CD4-positive, CD25-positive, alpha-beta regulatory T cell (primary cell): Measurements from ENCODE around the gene SYCP2L. TPM values are rescaled to one million over a fixed set of nuclear protein-coding genes. Genes with fewer than 3 reads are reported as not detected.
"Not testable (repeated sequence)": the region's sequence is repeated elsewhere in the genome, so short reads cannot be mapped to it uniquely, and the experiment has no call there.

Experiments
- ATAC-seq, 2 donors: fragments of 150-1000 bp; cut with Tn5 transposase; one replicate each; pipeline ENCODE4 v1.10.0; 2021; ENCODE audit warnings: low read depth in 2 of 2, moderate number of reproducible peaks in 2 of 2, moderate library complexity in 1 of 2
- DNase-seq, 3 donors: peaks; one replicate each; pipeline versions ENCODE4 v3.0.0 to v3.0.0-alpha.2; 2012 to 2022; ENCODE audit warnings: mixed read lengths in 1 of 3
- H3K27ac ChIP-seq: one replicate; pipeline ENCODE4 v1.7.0; 2013; ENCODE audit warnings: mild to moderate bottlenecking, low read length; ENCODE audit not compliant: insufficient read depth, poor library complexity, severe bottlenecking
- H3K27me3 ChIP-seq: one replicate; pipeline ENCODE4 v1.7.0; 2013; ENCODE audit warnings: low read length; ENCODE audit not compliant: control insufficient read depth, insufficient read depth
- H3K36me3 ChIP-seq: one replicate; pipeline ENCODE4 v1.7.0; 2013; ENCODE audit warnings: mild to moderate bottlenecking, low read length, moderate library complexity; ENCODE audit not compliant: control insufficient read depth, insufficient read depth
- H3K4me1 ChIP-seq: 2 replicates; pipeline ENCODE4 v1.7.0; 2013; ENCODE audit warnings: mild to moderate bottlenecking, low read length; ENCODE audit not compliant: insufficient read depth, control insufficient read depth, poor library complexity, severe bottlenecking
- H3K4me3 ChIP-seq: one replicate; pipeline ENCODE4 v1.7.0; 2013; ENCODE audit warnings: low read depth, mild to moderate bottlenecking, low read length, moderate library complexity
- H3K9me3 ChIP-seq, 2 experiments: 1 replicate in 1 of 2; 2 replicates in 1 of 2; pipeline ENCODE4 v1.7.0; 2013; ENCODE audit warnings: low read length in 2 of 2, mild to moderate bottlenecking in 1 of 2, moderate library complexity in 1 of 2; ENCODE audit not compliant: control insufficient read depth in 2 of 2
- H3K27ac Mint-ChIP-seq, 3 donors: one replicate each; pipeline ENCODE4 v1.8.0; 2020 to 2022; ENCODE audit warnings: mild to moderate bottlenecking in 3 of 3, mixed read lengths in 3 of 3, moderate library complexity in 2 of 3
- H3K27me3 Mint-ChIP-seq: one replicate; pipeline ENCODE4 v1.8.0; 2022; ENCODE audit warnings: mild to moderate bottlenecking, mixed read lengths
- H3K36me3 Mint-ChIP-seq: one replicate; pipeline ENCODE4 v1.8.0; 2020; ENCODE audit warnings: mixed read lengths
- H3K4me1 Mint-ChIP-seq, 4 donors: one replicate each; pipeline ENCODE4 v1.8.0; 2020 to 2022; ENCODE audit warnings: mixed read lengths in 4 of 4, mild to moderate bottlenecking in 1 of 4
- H3K4me3 Mint-ChIP-seq, 4 donors: one replicate each; pipeline ENCODE4 v1.8.0; 2020 to 2022; ENCODE audit warnings: mild to moderate bottlenecking in 4 of 4, mixed read lengths in 4 of 4, moderate library complexity in 3 of 4
- H3K9me3 Mint-ChIP-seq, 7 donors: one replicate each; pipeline ENCODE4 v1.8.0; 2020 to 2022; ENCODE audit warnings: mixed read lengths in 7 of 7, mild to moderate bottlenecking in 3 of 7, moderate library complexity in 2 of 7
- polyA plus RNA-seq, 4 donors: library from polyadenylated mRNA; unstranded; fragments of 300-500 nt; fragmentation: Illumina TruSeq; gene quantifications; one replicate each; pipeline ENCODE4 v1.2.3, GENCODE V29; 2021
- total RNA-seq: library from RNA; stranded (reverse); gene quantifications from one replicate; pipeline ENCODE4 v1.2.3, GENCODE V29; 2022

Gene SYCP2L
- total and polyA plus RNA-seq, 5 donors from 2014 or later = not detected

- peak overlapping the region in 1 of 4 donors; percentile 21 for H3K4me3 Mint-ChIP-seq
- not testable (repeated sequence) for ATAC-seq, H3K9me3 Mint-ChIP-seq, H3K36me3 Mint-ChIP-seq, DNase-seq, H3K9me3 ChIP-seq, H3K27ac Mint-ChIP-seq, H3K36me3 ChIP-seq, H3K4me3 ChIP-seq, H3K4me1 ChIP-seq, H3K27ac ChIP-seq
- H3K4me1 Mint-ChIP-seq = peaks cover 0 to 26% (median 3%) of the 10 kb centered on the region in 4 donors
- peaks cover 80% of the 10 kb centered on the region for H3K27me3 Mint-ChIP-seq
- peaks cover 27% of the 10 kb centered on the region for H3K27me3 ChIP-seq
Measured at GRCh38 chr6:10882253-10882630, 4.6 kb upstream of the SYCP2L start.

DNA sequence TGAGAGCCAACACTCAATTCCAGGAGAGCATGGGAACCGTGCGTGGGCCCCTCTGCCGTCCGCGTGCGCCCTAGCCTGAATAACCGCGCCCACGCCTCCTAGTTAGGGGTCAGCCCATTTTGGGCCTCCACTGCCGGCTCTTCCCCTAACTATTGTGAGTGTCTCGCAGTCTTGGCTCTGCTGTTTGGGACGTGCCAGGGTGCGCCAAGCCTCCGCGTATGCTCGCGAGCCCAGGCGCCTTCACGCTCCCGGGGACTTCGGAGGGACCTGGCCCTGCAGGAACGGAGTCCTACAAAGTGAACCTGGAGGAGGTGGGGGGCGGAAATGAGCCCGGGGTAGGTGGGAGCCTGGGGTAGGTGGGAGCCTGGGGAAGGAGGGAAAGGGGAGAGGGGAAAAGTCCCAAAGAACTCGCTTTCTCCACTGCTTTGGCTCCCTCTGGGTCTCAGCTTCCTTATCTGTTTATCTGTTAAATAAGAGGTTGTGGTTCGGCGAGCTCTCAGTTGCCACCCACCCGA, 4.1 kb upstream of the SYCP2L start:
- H3K9me3 ChIP-seq = no peaks in the 10 kb centered on the region
- no peak for DNase-seq

DNA sequence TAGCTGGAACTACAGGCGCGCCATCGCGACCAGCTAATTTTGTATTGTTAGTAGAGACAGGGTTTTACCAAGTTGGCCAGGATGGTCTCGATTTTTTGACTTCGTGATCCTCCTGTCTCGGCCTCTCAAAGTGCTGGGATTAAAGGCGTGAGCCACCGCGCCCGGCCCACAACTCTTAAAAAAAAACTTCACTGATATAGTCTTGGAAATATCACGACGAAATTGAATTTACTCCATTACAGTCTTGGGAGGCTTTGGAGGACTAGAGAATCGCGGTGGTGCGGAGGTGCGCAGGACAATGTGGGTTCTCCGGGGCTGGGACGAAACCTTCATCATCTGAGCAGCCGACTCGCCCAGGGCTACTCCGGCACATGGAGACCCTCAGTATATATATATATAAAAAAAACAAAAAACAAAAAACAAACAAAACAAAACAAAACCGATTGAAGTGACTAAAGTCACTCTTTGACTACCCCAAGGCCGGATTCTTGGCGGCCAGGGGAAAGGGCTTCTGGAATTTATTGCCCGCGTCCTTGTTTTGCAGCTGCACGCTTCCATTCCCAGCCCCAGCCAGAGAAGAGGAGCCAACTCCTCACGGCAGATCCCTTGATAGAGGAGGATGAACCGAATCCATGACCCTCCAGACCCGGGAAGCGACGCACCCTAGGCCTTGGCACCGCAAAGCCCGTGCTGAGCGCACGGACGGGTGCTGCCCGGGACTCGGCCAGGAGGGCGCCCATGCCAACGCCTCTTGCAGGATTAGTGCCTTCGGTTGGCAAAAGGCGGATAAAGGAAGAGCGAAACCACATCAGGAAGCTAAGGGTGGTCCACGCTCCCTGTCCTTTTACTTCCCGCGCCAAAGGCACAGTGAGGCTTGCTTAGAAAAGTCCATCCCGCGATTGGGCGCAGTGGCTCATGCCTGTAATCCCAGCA, 3.3 kb upstream of the SYCP2L start:
- Histone ChIP-seq H3K9me3 (no peaks in the 10 kb centered on the region), H3K4me3 (no peak overlapping the region), H3K27ac (no peak overlapping the region), H3K36me3 (no peaks in the 10 kb centered on the region), H3K4me1 (no peaks in the 10 kb centered on the region), H3K27me3 (peaks cover 31% of the 10 kb centered on the region)
- no peak for ATAC-seq
- Mint-ChIP-seq H3K9me3 (peaks cover 0 to 2% (median 1%) of the 10 kb centered on the region in 7 donors), H3K4me3 (no peak overlapping the region), H3K36me3 (no peaks in the 10 kb centered on the region), H3K4me1 (peaks cover 0 to 29% (median 3%) of the 10 kb centered on the region in 4 donors), H3K27me3 (peaks cover 85% of the 10 kb centered on the region), H3K27ac (no peak overlapping the region)
- no peak for DNase-seq

More for the DNA sequence above, 4.1 kb upstream of the SYCP2L start:
- no peak for ATAC-seq
- no peak overlapping the region for H3K27ac ChIP-seq
- H3K36me3 Mint-ChIP-seq = no peaks in the 10 kb centered on the region
- no peaks in the 10 kb centered on the region for H3K4me1 ChIP-seq
- H3K27me3 ChIP-seq = peaks cover 30% of the 10 kb centered on the region
- peaks cover 85% of the 10 kb centered on the region for H3K27me3 Mint-ChIP-seq
- peak overlapping the region in 1 of 4 donors; percentile 35 for H3K4me3 Mint-ChIP-seq
- peaks cover 0 to 2% (median under 1%) of the 10 kb centered on the region in 7 donors for H3K9me3 Mint-ChIP-seq
- H3K4me3 ChIP-seq = no peak overlapping the region
- H3K4me1 Mint-ChIP-seq = peaks cover 0 to 28% (median 3%) of the 10 kb centered on the region in 4 donors
- no peaks in the 10 kb centered on the region for H3K36me3 ChIP-seq
- H3K27ac Mint-ChIP-seq = no peak overlapping the region

DNA sequence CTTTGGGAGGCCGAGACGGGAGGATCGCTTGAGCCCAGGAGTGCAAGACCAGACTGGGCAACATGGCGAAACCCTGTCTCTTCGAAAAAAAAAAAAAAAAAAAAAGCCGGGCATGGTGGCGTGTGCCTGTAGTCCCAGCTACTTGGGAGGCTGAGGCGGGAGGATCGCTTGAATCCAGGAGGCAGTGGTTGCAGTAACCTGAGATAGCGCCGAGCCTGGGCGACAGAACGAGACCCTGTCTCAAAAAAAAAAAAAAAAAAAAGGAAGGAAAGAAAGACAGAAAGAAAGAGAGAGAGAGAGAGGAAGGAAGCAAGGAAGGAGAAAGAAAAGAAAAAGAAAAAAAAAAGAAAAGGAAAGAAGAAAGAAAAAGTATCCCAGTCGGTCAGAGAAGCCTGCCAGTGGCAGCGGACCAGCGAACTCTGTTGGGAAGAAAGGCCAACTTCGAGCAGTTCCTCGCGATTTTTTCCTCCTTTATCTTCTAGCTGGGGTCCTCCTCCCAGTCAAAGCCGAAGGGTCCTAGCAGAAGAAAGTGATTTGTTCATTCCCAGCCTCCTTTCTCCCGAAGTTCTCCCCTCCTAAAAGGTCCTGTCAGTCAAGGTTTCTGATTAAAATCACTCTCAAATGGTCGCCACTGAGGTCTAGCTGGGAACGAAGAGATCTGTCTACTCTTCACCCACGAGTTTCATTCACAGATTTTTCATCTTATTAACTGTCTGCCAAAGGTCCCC, 2.4 kb upstream of the SYCP2L start:
- DNase-seq = no peak
- no peaks in the 10 kb centered on the region for H3K9me3 ChIP-seq
- H3K27ac Mint-ChIP-seq = no peak overlapping the region

DNA sequence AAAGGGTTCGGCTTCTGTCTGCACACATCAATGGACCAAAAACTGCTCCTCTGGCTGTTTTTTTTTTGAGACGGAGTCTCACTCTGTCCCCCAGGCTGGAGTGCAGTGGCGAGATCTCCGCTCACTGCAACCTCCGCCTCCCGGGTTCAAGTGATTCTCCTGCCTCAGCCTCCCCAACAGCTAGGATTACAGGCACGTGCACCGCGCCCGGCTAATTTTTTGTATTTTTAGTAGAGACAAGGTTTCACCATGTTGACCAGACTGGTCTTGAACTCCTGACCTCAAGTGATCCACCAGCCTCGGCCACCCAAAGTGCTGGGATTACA, 524 bp upstream of the SYCP2L start:
- ATAC-seq, H3K36me3 Mint-ChIP-seq, H3K36me3 ChIP-seq, DNase-seq, H3K9me3 Mint-ChIP-seq, H3K4me3 ChIP-seq, H3K27ac Mint-ChIP-seq, H3K9me3 ChIP-seq, H3K4me1 ChIP-seq, H3K27ac ChIP-seq: not testable (repeated sequence)
- peaks cover 16% of the 10 kb centered on the region for H3K27me3 ChIP-seq
- peak overlapping the region in 1 of 4 donors; percentile 13 for H3K4me3 Mint-ChIP-seq
- H3K4me1 Mint-ChIP-seq = peaks cover 0 to 29% (median 3%) of the 10 kb centered on the region in 4 donors
- H3K27me3 Mint-ChIP-seq = peaks cover 84% of the 10 kb centered on the region

More for the DNA sequence above, 2.4 kb upstream of the SYCP2L start:
- H3K27me3 Mint-ChIP-seq = peaks cover 87% of the 10 kb centered on the region
- no peak for ATAC-seq
- Histone ChIP-seq H3K4me1 (no peaks in the 10 kb centered on the region), H3K36me3 (no peaks in the 10 kb centered on the region), H3K4me3 (no peak overlapping the region), H3K27ac (no peak overlapping the region), H3K27me3 (peaks cover 28% of the 10 kb centered on the region)
- peak overlapping the region in 1 of 4 donors; percentile 42 for H3K4me3 Mint-ChIP-seq
- H3K36me3 Mint-ChIP-seq = no peaks in the 10 kb centered on the region
- peaks cover 0 to 29% (median 3%) of the 10 kb centered on the region in 4 donors for H3K4me1 Mint-ChIP-seq
- H3K9me3 Mint-ChIP-seq = peaks cover 0 to 2% (median 1%) of the 10 kb centered on the region in 7 donors

- H3K27ac Mint-ChIP-seq = no peak overlapping the region
- no peaks in the 10 kb centered on the region for H3K36me3 ChIP-seq
- H3K4me3 Mint-ChIP-seq = no peak overlapping the region
- DNase-seq (no peak), ATAC-seq (no peak)
- peaks cover 0 to 4% of the 10 kb centered on the region in 2 experiments for H3K9me3 ChIP-seq
- peaks cover 56% of the 10 kb centered on the region for H3K27me3 Mint-ChIP-seq
- no peak overlapping the region for H3K4me3 ChIP-seq
- H3K36me3 Mint-ChIP-seq = no peaks in the 10 kb centered on the region
- peaks cover 0 to 8% (median 0%) of the 10 kb centered on the region in 4 donors for H3K4me1 Mint-ChIP-seq
- no peaks in the 10 kb centered on the region for H3K4me1 ChIP-seq
- peaks cover 12% of the 10 kb centered on the region for H3K27me3 ChIP-seq
- H3K9me3 Mint-ChIP-seq = peaks cover 0 to 8% (median 2%) of the 10 kb centered on the region in 7 donors
- no peak overlapping the region for H3K27ac ChIP-seq
Measured at GRCh38 chr6:10890151-10890550, 3.3 kb downstream of the SYCP2L start.

- Mint-ChIP-seq H3K4me1 (peaks cover 0 to 4% (median 0%) of the 10 kb centered on the region in 4 donors), H3K9me3 (peaks cover 0 to 8% (median 2%) of the 10 kb centered on the region in 7 donors), H3K4me3 (no peak overlapping the region), H3K36me3 (no peaks in the 10 kb centered on the region), H3K27me3 (peaks cover 40% of the 10 kb centered on the region), H3K27ac (no peak overlapping the region)
- Histone ChIP-seq H3K4me3 (no peak overlapping the region), H3K4me1 (no peaks in the 10 kb centered on the region), H3K36me3 (no peaks in the 10 kb centered on the region), H3K27ac (no peak overlapping the region), H3K27me3 (peaks cover 6% of the 10 kb centered on the region), H3K9me3 (peaks cover 0 to 4% of the 10 kb centered on the region in 2 experiments)
- DNase-seq (no peak), ATAC-seq (no peak)
Measured at GRCh38 chr6:10891960-10892359, 5.1 kb downstream of the SYCP2L start.
